ENCODE data around the gene ANKRD55. TPM values are rescaled to one million over a fixed set of nuclear protein-coding genes. Genes with fewer than 3 reads are reported as not detected.
"Not testable (repeated sequence)": the region's sequence is repeated elsewhere in the genome, so short reads cannot be mapped to it uniquely, and the experiment has no call there.

ANKRD55 gene
- total RNA-seq, 6 donors from 2014 or later, result 0.23 to 1.7 (median 0.98) TPM; not detected in 1

DNA sequence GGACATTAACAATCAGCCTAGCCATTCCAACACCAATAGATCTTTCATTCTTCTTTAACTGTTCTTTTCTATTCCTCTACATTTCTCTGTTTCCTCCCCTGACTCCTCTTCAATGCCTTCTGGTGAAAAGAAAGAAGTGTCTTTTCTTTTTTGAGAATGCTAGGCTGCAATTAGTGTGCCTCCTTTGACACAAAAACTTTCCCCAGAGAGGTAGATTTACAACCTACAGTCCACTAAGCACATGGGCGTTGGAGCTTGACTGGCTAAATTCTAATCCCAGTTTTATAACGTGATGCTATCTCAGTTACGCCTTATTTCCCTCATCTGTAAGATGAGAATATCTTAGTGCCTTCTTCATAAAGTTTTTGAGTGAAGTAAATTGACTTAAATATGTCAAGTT is 16.9 kb upstream of the ANKRD55 start:
- 95 to 99% methylated on average over 3 of the region's 3 CpGs for WGBS, 2 donors
- ATAC-seq (ENCODE audit: low FRiP score in 2 of 2), result no peak
- H3K36me3 ChIP-seq, result no peaks in the 10 kb centered on the region

DNA sequence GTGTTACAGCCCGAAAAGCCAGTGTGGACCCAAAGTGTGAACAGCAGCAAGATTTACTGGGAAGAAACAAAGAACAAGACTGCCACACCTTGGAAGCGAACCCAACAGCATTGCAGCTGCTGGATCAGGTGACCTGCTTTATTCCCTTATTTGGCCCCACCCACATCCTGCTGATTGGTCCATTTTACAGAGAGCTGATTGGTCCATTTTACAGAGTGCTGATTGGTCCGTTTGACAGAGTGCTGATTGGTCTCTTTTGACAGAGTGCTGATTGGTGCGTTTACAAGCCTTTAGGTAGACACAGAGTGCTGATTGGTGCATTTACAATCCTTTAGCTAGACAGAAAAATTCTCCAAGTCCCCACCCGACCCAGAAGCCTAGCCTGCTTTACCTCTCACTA is 16.0 kb upstream of the ANKRD55 start:
- WGBS, 2 donors, result 80 to 86% methylated on average over 5 of the region's 5 CpGs
- H3K4me1 ChIP-seq; H3K36me3 ChIP-seq; DNase-seq; H3K27ac ChIP-seq; ATAC-seq (ENCODE audit: low FRiP score in 2 of 2); H3K4me3 ChIP-seq; H3K27me3 ChIP-seq; H3K9me3 ChIP-seq: not testable (repeated sequence)

More for the DNA sequence above, 16.9 kb upstream of the ANKRD55 start:
- H3K9me3 ChIP-seq, result no peaks in the 10 kb centered on the region
- TF ChIP-seq POLR2A (IDR thresholded peaks at IDR 0.05) (no peak), POLR2AphosphoS5 (IDR thresholded peaks at IDR 0.05) (no peak), EP300 (IDR thresholded peaks at IDR 0.05) (no peak)
- TF ChIP-seq, protein P1, sequence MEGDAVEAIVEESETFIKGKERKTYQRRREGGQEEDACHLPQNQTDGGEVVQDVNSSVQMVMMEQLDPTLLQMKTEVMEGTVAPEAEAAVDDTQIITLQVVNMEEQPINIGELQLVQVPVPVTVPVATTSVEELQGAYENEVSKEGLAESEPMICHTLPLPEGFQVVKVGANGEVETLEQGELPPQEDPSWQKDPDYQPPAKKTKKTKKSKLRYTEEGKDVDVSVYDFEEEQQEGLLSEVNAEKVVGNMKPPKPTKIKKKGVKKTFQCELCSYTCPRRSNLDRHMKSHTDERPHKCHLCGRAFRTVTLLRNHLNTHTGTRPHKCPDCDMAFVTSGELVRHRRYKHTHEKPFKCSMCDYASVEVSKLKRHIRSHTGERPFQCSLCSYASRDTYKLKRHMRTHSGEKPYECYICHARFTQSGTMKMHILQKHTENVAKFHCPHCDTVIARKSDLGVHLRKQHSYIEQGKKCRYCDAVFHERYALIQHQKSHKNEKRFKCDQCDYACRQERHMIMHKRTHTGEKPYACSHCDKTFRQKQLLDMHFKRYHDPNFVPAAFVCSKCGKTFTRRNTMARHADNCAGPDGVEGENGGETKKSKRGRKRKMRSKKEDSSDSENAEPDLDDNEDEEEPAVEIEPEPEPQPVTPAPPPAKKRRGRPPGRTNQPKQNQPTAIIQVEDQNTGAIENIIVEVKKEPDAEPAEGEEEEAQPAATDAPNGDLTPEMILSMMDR (IDR thresholded peaks at IDR 0.05), result no peak
- no peak overlapping the region for H3K27ac ChIP-seq
- no peak overlapping the region for H3K4me3 ChIP-seq
- peaks cover 0 to 7% (median 3%) of the 10 kb centered on the region in 4 donors for H3K4me1 ChIP-seq
- DNase-seq, result no peak
- H3K27me3 ChIP-seq, result no peaks in the 10 kb centered on the region

DNA sequence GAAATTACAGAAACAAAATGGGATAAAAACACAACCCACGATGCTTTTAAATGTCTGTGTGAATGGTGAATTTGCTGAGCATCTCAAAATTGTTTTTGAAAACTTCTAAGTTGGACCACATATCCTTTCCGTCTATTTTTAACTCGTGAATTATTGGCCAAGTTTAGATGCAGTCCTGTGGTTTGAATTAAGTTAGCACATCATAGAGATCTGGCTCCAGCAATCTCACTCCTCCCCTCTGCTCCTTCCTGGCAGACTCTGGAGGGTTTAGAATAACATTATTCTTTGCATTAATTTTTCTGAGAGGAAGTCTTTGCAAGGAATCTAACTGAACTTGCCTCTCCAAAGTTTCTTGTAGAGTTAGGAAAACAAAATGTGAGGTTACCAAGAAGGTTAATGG is 14.5 kb upstream of the ANKRD55 start:
- WGBS, 2 donors, result 45 to 51% methylated on average over 3 of the region's 3 CpGs
- H3K9me3 ChIP-seq, result peaks cover 0 to 3% (median 0%) of the 10 kb centered on the region in 4 donors
- H3K36me3 ChIP-seq, result no peaks in the 10 kb centered on the region
- TF ChIP-seq POLR2A (IDR thresholded peaks at IDR 0.05) (no peak), POLR2AphosphoS5 (IDR thresholded peaks at IDR 0.05) (no peak), EP300 (IDR thresholded peaks at IDR 0.05) (no peak)
- TF ChIP-seq, protein P1 (IDR thresholded peaks at IDR 0.05), result no peak
- peaks cover 0 to 7% (median 3%) of the 10 kb centered on the region in 4 donors for H3K4me1 ChIP-seq
- DNase-seq (no peak), ATAC-seq (ENCODE audit: low FRiP score in 2 of 2) (no peak)
- no peaks in the 10 kb centered on the region for H3K27me3 ChIP-seq
- H3K27ac ChIP-seq, result no peak overlapping the region
- no peak overlapping the region for H3K4me3 ChIP-seq

DNA sequence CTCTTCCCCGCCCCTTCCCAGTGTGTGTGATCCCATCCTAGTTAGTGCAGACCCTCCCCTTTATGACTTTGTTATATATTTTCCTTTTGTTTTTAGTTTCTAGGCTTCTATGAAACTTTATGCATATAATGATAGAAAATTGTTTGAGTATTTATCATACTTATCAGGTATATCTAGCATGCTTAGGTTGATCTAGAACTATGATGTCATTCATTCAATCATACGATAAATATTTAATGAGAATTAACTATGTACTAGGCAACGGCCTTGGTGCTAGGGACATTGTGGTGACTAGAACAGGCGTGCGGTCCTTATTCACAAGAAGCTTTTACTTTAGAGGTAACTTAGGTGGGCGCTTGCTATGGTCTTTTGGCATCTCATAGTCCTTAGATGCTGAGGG is 13.6 kb upstream of the ANKRD55 start:
- TF ChIP-seq POLR2A (IDR thresholded peaks at IDR 0.05), result no peak
- TF ChIP-seq, protein P1 (IDR thresholded peaks at IDR 0.05), result no peak
- no peak for TF ChIP-seq POLR2AphosphoS5 (IDR thresholded peaks at IDR 0.05)
- TF ChIP-seq EP300 (IDR thresholded peaks at IDR 0.05), result no peak
- Histone ChIP-seq H3K9me3 (peaks cover 0 to 9% (median 3%) of the 10 kb centered on the region in 4 donors), H3K4me3 (no peak overlapping the region), H3K27me3 (no peaks in the 10 kb centered on the region), H3K27ac (no peak overlapping the region), H3K36me3 (no peaks in the 10 kb centered on the region), H3K4me1 (peaks cover 0 to 3% (median under 1%) of the 10 kb centered on the region in 4 donors)
- no peak for ATAC-seq (ENCODE audit: low FRiP score in 2 of 2)
- WGBS, 2 donors, result 96 to 97% methylated on average over 6 of the region's 6 CpGs
- DNase-seq, result no peak

DNA sequence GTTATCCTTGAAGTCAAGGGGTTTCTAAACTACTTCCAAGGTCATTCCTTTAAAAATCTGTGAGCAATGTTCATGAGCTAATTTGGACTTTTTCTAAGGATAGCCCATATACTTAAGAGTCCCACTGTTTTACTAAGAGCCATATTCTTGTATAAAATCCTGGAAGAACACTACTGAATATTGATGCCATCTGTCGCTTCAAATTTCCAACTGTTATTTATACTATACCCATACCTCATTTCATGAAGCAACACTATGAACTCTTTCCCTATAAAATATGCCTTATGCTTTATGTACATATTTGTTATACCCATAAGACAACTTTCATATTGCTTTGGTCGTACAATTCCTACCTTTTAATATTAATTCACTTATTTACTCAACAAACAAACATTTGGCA is 12.4 kb upstream of the ANKRD55 start:
- H3K4me1 ChIP-seq, result no peaks in the 10 kb centered on the region
- ATAC-seq (ENCODE audit: low FRiP score in 2 of 2) (no peak), DNase-seq (no peak)
- TF ChIP-seq POLR2A (IDR thresholded peaks at IDR 0.05) (no peak), EP300 (IDR thresholded peaks at IDR 0.05) (no peak), POLR2AphosphoS5 (IDR thresholded peaks at IDR 0.05) (no peak)
- TF ChIP-seq, protein P1 (IDR thresholded peaks at IDR 0.05), result no peak
- peaks cover 0 to 9% (median 3%) of the 10 kb centered on the region in 4 donors for H3K9me3 ChIP-seq
- H3K36me3 ChIP-seq, result no peaks in the 10 kb centered on the region
- H3K27me3 ChIP-seq, result no peaks in the 10 kb centered on the region
- WGBS, 2 donors, result 93 to 98% methylated on average over 2 of the region's 2 CpGs
- H3K4me3 ChIP-seq, result no peak overlapping the region
- no peak overlapping the region for H3K27ac ChIP-seq
